Daoy (cell line): Measurements from ENCODE around the gene TNFAIP8. TPM values are rescaled to one million over a fixed set of nuclear protein-coding genes. Genes with fewer than 3 reads are reported as not detected.
"Not testable (repeated sequence)": the region's sequence is repeated elsewhere in the genome, so short reads cannot be mapped to it uniquely, and the experiment has no call there.

ENCODE experiments used
- DNase-seq: peaks from one replicate; pipeline ENCODE4 v3.0.0-alpha.2; 2015; ENCODE audit warnings: low read depth
- total RNA-seq: library from RNA; depleted of rRNA; stranded (reverse); fragments of >200 nt; shearing (Covaris generic); gene quantifications from 2 replicates; pipeline ENCODE4 v1.2.3, GENCODE V29; 2014

Gene TNFAIP8
- total RNA-seq, 1 experiment from 2014 or later = 51.7 TPM

DNA sequence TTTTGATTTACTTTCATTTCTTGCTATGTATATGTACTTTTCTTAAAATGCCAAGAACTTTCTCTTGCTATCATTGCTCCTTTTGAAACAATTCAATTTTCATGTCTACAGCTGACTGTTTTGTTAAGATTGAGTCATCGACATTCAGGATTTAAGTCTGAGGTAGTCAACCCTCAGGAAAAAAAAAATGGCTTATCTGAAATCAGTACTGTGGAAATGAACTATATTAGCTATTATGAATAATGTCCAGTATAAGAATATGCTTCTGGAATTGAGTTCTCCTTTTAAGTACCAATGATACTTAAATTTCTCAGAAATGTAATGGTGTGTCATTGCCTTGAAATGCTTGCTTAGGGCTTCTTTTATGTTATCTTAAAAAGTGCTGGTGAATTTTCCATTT is 37.9 kb downstream of the TNFAIP8 start:
- peak; percentile 26 for DNase-seq

DNA sequence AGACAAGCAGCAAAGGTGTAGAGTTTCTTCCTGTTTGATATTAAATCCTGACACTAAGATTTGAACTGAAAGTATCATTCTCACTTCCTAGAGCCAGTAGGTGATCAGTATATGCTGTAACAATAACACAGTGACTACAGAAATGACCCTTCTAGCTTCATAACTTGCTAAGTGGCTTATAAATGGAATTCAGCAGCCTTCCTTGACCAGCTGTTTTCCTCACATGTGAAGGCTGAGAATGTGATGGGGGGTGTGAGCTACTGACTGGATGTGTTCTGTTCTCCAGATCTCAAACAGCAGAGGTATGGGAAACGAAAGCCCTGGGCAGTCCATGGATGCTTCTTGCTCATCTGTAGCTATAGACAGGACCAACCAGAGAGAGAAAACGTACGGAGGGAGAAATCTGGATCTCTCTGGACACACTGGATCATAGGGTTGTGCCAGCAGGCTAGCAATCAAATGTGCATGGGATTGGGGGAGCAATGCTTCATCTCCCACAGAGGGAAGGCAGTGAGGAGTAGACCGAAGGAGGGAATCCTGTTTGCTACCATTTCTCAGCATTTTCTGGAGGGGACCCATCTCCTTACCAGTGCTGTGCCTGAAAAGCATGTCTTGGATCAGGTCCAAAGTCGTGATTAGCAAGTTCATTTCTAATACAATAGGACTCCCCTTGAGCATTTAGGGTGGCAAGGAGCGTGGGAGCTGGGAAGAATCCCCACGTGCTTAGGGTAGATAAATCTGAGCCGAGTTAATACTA is 39.4 kb downstream of the TNFAIP8 start:
- DNase-seq = no peak

DNA sequence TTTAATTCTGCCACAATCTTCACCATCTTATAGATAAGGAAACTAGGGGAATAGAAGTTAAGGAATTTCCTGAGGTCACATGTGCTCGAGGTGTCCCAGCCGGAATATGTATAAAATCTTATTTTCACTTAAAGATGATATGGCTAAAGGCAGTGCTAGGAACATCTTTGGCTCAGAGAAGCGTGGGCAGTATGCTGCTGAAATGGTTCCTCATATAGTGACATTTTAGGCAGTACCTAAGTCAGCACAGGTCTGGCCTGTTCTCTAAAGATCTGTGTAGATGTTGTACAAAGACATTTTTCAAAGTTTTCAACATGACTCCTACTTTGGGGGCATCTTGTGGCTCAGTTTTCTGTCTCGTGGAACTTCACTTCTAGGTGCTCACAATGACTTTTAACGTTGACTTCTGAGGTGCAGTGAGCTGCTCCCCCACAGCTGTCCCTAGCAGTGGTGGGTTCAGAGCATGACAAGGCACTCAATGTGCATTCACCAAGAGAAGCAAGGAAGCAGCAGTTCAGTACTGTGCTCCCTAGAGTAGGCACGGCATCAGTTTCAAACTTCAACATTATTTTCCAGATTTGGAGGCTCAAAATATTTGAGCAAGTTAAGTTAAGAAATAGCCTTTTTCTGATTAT is 40.3 kb downstream of the TNFAIP8 start:
- DNase-seq = no peak

DNA sequence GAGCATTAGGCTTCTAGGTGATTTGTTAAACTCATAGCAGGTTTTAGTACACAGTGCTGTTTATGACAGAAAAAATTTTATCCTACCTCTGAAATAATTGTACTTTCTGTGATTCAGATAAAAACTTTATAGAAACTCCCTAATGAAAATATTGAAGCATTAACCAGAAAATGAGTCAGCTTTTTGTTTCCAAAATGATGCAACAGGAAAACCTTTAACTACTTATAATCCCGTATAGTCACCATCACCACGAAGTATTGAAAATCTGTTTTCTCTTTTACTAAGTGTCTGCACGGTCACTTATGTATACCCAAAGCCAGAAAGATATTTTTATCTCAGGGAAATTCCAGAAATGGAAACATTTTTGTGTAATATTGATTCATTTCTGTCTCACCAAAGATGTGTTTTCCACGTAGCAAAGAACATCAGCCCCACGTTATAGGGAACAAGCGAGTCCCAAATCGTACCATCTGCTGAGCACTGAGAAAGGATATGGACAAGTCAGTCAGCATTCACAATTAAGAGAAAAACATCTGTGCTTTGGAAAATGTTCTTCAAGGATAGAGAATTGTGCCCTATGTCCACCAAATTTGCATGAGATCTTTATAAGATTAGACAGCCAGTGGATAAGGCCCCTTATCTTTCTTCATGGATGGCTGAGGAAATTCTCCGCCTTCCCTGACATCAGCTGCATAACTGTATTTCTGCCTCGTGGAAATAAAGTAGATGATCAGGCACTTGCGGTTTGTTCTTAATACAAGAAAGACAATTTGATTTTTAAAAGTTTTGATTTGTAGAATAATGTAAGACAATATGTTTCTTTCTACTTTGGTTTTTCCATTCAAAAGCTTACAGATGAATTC is 41.9 kb downstream of the TNFAIP8 start:
- peak; percentile 33 for DNase-seq

DNA sequence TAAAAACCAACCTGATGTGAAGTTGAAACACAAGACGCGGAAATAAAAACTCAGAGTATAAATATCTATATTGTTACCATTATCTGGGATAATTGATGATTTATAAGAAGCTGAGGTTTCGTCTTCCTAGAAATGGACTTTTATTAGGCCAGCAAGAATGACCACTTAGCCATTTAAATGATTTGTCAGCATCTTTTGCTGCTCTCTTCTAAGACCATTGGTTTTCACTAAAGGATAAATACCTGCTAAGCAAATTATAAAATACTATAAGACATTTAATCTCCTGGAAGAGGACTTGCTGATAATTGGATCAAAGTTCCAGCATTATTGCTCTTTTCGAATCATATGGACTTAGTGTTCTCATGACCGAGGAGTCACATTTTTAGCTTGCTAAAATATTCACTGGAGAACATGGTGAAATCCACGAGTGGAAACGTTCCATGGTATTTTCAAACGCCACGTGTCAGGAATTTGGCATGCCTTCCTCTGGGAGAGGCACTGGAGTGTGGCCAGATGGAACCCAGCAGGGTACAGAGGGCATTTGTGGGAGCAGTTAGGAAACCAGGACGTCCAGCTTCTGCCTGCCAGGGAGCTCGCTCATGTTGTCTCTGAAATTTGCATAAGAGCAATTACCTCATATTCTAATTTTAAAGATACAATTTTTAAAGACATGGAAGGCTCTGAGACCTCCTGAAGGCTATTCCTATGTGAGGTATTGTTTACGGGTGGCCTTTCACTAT is 43.1 kb downstream of the TNFAIP8 start:
- DNase-seq = no peak

DNA sequence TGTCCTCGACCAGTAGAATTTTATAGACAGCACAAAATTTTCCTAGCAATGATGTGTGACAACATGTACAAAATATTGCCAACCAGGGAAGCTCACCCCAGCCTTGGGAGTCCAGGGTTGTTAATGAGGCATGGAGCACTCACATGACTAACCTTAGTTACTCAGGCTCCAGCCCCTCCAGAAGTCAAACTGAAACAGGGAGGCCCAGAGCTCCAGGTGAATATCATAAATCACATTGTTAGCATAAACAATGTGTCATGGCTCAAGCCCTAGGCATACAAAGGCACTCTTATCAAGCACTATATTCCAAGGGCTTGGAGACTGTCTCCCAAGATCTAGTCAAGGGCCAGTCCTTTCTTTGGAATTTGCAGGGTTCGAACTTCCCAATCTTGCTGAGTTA is 44.4 kb downstream of the TNFAIP8 start:
- DNase-seq = peak; percentile 89

DNA sequence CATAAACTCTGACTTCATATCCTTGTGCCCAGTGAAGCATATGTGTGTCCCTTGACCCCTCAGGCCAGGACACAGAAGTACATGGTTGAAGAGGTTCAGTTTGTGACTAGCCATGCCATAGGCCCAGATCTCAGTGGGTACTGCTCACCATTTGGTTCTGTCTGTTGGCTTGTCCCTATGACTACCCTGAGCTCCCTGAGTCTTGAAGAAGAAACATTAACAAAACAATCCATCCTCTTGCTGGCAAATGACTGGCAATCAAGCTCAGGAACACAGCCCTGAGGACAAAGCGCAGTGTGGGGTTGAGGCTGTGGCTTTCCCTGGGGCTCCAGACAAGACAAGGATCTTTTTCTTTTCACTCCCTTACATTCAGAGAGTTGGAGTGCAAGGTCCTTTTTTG is 46.3 kb downstream of the TNFAIP8 start:
- DNase-seq = no peak

DNA sequence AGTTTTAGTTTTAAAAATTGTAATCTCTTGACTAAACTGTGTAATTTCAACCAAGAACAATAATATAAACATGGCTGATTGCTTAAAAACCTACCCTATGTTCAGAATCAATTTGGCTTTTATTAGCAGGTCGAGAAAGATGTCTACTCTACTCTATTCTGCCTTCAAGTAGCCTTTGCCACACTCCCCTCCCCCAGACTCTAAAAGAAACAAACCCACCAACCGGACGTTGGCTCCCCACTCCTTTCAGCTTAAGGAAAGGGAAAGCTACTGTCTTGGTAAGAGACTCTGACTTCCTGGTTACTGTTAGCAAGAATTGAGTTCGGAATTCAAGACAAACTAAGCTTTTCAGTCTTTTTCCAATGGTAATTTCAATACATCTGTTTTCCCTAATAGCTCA is 46.7 kb downstream of the TNFAIP8 start:
- DNase-seq = no peak

DNA sequence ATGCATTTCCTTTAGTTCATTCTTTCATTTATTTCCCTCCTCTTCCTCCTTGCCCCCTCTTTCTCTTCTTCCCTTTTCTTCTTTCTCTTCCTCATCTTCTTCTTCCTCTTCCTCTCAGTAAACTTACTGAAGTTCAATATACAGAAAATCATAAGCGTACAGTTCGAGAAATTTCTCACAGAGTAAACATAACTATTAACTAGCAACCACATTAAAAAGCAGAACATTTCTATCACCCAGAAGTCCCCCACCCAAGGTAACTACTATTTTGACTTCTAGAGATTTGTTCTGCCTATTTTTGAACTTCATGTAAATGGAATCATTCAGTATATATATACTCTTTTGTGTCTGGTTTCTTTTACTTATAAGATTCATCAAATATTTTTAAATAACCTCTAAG is 48.2 kb downstream of the TNFAIP8 start:
- no peak for DNase-seq

DNA sequence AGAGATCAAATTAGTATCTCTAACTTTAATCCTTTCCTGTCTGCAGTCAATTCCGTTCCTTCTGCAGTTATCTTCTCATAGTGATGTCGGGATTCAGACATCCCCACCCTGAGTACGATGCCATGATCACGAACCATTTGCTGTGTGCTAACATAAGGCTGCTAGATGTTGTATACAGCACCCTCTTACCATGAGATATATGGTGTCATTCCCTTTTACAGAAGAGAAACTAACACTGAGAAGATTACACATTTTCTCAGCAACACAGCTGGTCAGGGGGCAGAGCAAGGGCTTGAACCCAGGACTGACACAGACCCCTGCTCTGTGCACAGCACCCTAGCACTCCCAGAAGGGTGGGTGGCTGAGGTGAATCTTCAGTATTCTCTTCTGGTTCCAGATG is 49.6 kb downstream of the TNFAIP8 start:
- DNase-seq = no peak

DNA sequence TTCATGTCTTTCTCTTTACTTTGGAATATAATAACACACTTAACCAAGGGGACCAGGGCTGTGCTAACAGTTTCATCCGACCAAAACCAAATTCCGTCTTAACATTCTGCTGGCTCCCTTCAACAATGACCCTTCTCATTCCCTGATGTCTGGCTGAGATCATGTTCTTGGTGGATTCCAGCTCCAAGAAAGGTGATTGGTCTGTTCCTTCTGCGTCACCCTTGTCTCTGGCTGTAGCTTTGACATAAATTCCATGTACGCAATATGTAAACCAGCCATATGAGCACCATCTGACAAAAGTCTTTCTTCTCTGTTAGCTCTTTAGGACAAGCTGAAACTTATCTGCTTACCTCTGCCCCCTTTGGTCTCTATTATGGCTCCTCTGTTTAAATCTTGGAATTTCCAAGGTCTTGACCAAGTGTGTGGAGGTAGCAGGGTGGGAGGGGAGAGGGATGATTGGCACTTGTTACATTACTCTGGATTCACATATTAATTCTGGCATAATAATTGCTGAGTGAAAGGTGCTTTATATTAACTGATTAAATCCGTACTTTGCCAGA is 50.8 kb downstream of the TNFAIP8 start:
- DNase-seq = no peak

DNA sequence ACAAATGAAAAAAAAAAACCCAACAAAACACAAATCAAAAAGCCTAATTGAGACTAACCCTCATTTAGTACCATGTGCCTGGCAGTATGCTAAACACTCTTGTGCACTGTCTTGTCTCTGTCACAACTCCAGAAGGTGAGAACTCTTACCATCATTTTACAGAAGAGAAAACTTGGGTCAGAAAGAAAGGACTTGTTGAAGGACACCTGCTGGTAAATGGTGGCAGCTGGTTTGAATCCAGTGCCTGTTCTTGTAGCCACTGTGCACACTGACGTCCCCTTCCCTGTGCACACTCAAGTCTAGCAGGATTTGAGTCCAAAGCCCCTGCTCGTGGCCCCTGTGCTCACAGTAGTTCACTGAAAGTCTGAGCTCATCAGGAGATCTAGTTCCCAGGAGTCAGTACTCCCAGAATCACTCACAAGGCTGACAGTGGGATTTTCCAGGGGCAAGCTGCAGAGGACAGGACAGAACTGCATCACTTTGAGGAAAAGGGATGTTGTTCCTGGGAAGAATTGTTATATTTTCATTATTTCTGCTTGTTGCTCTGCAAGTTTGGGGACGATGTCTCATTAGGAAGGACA is 53.5 kb downstream of the TNFAIP8 start:
- no peak for DNase-seq

DNA sequence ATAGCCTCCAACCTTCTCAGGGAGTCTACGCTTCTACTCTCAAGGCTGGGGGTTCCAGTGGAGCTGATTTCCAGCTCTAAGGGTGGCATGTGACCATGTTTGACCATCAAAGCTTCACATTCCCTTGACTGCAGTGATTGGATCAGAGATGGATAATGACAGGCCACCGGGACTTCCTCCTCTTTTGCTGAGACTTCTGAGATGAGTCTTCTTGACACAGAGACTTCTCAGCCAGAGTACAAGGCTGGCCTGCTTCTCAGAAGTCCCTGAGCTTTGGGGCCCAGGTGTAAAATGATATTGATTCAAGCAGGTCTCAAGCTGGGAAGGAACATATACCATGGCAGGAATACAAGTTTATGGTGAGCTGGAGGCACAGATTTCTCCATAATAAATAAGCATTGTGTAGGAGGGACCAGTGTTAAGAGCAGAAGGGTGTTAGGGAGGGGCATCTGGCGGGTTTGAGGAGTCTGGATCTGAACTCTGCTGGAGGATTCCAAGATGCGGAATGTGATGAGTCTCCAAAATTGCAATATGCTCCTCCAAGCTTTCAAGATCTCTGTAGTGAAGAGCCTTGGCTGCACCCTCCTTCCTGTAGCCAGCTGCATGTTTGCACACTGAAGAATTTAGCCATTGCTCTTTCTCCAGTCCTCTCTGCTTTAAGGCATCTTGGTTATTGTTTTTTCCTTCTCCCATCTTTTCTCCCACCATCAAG is 54.8 kb downstream of the TNFAIP8 start:
- no peak for DNase-seq

DNA sequence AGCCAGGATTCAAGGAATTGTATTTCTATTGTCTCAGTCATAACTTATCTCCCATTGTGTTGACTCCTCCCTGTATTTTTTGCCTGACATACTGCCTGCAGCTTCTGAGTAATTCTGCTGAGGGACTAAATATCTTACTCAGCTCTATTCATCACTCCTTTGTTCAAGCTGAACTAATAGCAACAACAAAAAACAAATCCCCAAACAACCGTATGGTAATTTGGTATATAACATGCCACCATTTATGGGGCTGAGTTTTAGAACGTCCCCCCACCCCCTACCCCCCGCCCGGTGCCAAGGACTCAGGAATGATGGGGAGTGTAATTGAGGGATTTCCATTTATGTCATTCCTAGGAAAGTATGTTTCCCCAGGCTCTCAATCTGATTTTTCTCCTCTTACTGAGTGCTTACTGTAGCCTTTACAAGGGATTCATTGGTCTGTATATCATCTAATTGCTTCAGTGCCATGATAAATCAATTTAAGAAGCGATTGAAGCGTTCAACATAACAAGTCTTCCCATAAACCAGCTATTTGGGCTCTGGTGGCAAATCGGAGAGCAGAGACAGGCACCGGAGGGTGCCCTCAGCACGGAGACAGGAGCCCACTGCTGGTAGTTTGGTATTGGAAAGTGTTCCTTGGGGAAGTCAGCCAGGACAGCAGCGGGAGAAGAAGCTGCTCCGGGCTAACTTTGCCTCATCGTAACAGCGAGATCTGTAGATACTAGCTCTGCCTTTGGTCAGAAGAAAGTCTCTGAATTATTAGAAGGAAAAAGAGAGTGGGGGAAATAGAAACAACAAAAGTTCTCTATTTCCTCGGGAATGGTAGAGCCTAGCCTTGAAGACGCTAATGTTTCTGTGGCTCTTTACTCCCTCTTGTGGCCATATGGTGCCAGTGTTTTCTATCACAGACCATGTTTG is 55.8 kb downstream of the TNFAIP8 start:
- DNase-seq = peak; percentile 77

DNA sequence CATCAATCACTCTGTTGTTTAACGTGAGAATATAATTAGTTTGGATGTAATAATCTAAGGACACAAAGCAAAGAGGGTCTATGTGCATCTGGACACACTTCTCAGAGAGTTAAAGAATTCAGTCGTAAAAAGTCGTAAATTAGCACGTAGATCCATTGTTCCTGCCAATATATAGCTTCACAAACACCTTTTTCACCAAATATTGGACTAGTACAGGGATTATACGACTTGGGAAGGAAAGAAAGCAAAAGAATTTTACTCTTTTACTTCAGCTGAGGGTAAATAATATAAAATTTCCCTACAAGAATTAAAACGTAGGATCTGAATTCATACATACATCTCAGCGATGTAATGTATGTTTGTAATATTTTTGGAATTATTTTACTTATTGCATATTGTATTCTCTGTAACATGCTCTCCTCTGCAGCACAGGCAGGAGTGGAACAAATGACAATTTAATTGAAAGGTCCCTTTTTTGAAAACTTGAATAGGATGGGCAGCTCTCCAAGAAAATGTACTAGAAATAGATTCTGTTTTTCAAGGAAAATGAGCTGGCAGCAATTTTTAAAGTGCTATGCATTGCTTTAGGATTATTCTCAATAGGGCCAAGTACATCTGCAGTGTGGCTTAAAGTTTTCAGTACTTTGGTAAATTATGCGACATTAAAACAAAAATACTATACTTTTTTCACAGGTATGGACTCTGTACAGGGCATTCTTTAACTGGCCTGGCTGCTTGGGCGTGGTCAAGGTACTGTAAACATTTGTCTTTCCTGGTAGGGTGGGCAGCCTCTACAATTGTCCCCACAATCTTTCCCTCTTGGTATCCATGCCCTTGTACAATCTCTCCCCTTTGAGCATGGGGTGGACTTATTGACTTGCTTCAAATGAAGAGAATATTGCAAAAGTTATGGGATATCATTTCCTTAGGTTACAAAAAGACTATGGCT is 56.7 kb downstream of the TNFAIP8 start:
- DNase-seq = no peak

DNA sequence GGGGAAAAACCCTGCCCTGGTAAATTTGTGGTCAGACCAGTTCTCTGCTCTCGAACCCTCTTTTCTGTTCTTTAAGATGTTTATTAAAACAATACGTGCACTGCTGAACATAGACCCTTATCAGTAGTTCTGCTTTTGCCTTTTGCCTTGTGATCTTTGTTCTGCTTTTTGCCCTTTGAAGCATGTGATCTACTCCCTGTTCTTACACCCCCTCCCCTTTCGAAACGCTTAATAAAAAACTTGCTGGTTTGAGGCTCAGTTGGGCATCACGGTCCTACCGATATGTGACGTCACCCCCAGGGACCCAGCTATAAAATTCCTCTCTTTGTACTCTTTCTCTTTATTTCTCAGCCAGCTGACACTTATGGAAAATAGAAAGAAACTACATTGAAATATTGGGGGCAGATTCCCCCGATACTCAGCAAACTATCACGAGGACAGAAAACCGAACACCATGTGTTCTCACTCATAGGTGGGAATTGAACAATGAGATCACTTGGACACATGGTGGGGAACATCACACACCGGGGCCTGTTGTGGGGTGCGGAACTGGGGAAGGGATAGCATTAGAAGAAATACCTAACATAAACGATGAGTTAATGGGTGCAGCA is 58.4 kb downstream of the TNFAIP8 start:
- DNase-seq = not testable (repeated sequence)

DNA sequence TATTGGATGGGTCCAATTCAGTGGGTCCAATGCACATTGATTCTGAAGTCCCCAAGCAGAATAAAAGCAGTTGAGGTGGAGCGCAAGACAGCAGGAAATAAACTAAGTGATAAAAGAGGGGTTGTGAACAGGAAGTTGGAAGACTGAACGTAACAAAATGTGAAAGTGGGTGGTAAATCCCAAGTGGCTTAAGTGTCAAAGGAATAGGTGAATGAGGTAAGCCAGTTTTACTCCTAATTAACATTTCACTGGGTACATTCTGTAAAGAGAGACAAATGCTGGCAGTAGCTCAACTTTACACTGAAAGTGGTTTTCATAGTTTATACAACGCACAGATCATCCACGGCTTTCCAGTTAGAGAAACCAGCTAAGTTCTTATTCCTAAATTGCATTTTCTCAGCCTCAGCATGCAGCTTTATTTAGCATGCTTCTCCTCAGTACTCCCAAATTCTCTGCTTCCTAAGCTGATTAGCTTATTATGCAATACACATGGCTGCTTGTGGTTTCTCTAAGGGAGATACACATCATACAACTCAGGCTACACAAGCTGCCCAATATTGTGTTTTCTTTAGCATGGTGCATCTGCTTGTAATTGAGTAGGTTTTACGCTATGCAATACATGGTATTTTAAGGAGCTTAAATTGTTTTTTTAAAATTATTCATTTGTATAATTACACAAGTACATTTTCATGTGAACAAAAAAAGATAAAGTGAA is 62.2 kb downstream of the TNFAIP8 start:
- DNase-seq = peak; percentile 69
